SK-N-MC (cell line): ENCODE measurements around the gene UST.
"Not testable (repeated sequence)": the region's sequence is repeated elsewhere in the genome, so short reads cannot be mapped to it uniquely, and the experiment has no call there.

ENCODE experiments used
- DNase-seq: peaks from one replicate; pipeline ENCODE4 v3.0.0-alpha.2; 2011; ENCODE audit warnings: low read depth, low spot score
- H3K27ac ChIP-seq: fragments of 200-600 bp; sonication (generic); 2 replicates; pipeline ENCODE4 v1.5.1; 2016; ENCODE audit warnings: mixed run types
- H3K36me3 ChIP-seq: fragments of 200-600 bp; sonication (generic); 2 replicates; pipeline ENCODE4 v1.6.1; 2017; ENCODE audit warnings: antibody characterized with exemption, low read length, mixed read lengths; ENCODE audit not compliant: insufficient read depth
- H3K4me3 ChIP-seq: fragments of 200-600 bp; sonication (generic); 2 replicates; pipeline ENCODE4 v1.5.1; 2016
- H3K9ac ChIP-seq: fragments of 200-600 bp; sonication (generic); 2 replicates; pipeline ENCODE4 v1.8.0; 2017; ENCODE audit warnings: mixed run types, mixed read lengths; ENCODE audit not compliant: insufficient read length
- H3K9me3 ChIP-seq: fragments of 200-600 bp; sonication (generic); 2 replicates; pipeline ENCODE4 v1.6.1; 2017; ENCODE audit warnings: low read depth, mild to moderate bottlenecking, antibody characterized with exemption, low read length, moderate library complexity, mixed read lengths
- EZH2 ChIP-seq: fragments of 200-600 bp; sonication (generic); IDR thresholded peaks from one replicate; pipeline ENCODE4 v1.6.1; 2017; ENCODE audit warnings: antibody characterized with exemption
- FOXP2 ChIP-seq: optimal IDR thresholded peaks from 2 replicates; pipeline ENCODE3; 2011; ENCODE audit warnings: mild to moderate bottlenecking, moderate library complexity; ENCODE audit not compliant: insufficient read depth; ENCODE audit errors: extremely low read length, control extremely low read depth
- POLR2AphosphoS5 ChIP-seq: IDR thresholded peaks from 2 replicates; pipeline ENCODE4 v1.6.1; 2012; ENCODE audit warnings: mild to moderate bottlenecking, low read depth, low read length, borderline replicate concordance

The UST gene

DNA sequence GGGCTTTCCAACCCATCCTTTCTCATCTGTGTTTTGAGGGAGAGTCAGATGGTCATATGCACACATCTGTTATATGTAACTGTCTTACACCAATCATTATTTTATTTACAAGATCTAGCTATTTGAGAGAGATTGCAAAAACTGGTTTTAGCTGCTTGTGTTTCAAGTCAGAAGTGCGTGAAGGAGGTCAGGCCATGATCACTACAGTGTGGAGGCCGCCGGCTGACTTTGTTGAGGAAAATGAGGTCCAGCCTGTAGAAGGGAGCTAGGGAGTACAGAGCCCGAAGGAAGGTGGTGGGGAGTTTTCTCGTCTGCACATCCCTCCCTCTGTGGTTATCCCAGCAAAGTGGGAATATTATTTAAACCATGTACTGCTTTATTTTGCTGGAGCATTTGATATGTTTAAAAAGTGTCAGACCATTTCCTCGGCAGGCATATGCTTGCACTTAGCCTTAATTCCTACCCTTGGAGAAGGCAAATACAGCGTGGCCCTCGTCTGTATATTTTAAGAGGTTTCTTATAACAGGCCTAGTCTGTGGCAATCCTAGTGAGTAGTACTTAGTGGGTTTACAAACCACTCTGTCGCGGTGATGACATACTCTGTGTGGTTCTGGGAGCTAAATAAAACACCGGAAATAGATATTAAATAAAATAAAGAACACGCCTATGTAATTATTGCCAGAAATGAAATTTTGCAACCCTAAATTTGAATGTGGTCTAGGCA is 95.6 kb downstream of the UST start:
- Histone ChIP-seq H3K9me3 (no peaks in the 10 kb centered on the region), H3K4me3 (no peak overlapping the region), H3K27ac (no peak overlapping the region), H3K9ac (no peak overlapping the region), H3K36me3 (no peaks in the 10 kb centered on the region)
- peak; percentile 42 for DNase-seq
- no peak for TF ChIP-seq FOXP2
- TF ChIP-seq POLR2AphosphoS5, result no peak
- no peak for TF ChIP-seq EZH2

- no peak overlapping the region for H3K9ac ChIP-seq
- no peak overlapping the region for H3K4me3 ChIP-seq
- H3K27ac ChIP-seq, result no peak overlapping the region
- TF ChIP-seq EZH2 (no peak), POLR2AphosphoS5 (no peak), FOXP2 (no peak)
- DNase-seq, result no peak
- no peaks in the 10 kb centered on the region for H3K9me3 ChIP-seq
- H3K36me3 ChIP-seq, result no peaks in the 10 kb centered on the region
These were observed 98.6 kb downstream of the UST start for GRCh38 chr6:148845464-148845863.

DNA sequence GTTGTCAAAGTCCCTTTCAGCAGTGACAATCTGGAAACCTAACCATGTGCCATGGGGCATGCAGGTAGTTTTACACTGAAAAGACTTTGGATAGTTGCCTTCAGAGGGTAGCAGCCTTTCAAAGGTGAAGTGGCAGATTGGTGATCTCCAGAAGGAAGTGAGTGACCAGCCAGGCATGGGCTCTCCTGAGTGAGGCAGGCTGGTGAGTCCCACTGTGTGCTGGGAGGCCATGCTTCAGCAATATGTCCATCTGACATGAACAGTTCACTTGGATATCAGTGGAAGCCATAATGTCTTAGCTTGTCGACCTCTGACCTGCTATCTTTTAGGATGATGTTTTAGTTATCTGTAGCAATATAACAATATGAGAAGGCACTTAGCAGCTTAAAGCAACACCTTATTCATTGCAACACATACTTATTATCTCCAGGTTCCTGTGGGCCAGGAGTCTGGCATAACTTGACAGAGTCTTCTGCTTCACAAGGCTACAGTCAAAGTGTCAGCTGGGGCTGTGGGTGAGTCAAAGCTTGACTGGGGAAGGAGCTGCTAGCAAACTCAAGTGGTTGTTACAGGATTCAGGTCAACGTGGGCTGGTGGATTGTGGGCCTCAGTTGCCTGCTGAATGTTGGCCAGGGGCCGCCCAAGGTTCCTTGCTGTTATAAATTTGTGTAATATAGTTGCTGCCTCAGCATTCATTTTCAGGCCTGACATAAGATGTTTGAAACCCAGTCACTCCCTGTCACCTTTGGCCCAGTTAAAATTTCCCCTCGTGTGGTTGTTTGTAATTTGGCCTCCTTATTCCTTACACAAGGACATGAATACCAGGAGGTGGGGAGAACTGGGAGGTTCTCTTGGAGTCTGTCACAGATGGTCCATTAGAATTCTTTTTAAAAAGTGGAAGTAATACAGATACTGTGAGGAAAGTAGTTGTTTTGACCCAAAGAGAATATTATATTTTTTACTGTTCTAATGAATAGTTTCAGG is 100.2 kb downstream of the UST start:
- no peak overlapping the region for H3K9ac ChIP-seq
- H3K36me3 ChIP-seq, result no peaks in the 10 kb centered on the region
- H3K9me3 ChIP-seq, result no peaks in the 10 kb centered on the region
- no peak overlapping the region for H3K4me3 ChIP-seq
- no peak overlapping the region for H3K27ac ChIP-seq
- TF ChIP-seq POLR2AphosphoS5 (no peak), EZH2 (no peak), FOXP2 (no peak)
- no peak for DNase-seq

GRCh38 chr6:148848915-148849314 is 102.1 kb downstream of the UST start:
- Histone ChIP-seq H3K27ac (no peak overlapping the region), H3K9me3 (no peaks in the 10 kb centered on the region), H3K36me3 (no peaks in the 10 kb centered on the region), H3K9ac (no peak overlapping the region), H3K4me3 (no peak overlapping the region)
- no peak for DNase-seq
- no peak for TF ChIP-seq EZH2
- TF ChIP-seq FOXP2, result no peak
- no peak for TF ChIP-seq POLR2AphosphoS5

DNA sequence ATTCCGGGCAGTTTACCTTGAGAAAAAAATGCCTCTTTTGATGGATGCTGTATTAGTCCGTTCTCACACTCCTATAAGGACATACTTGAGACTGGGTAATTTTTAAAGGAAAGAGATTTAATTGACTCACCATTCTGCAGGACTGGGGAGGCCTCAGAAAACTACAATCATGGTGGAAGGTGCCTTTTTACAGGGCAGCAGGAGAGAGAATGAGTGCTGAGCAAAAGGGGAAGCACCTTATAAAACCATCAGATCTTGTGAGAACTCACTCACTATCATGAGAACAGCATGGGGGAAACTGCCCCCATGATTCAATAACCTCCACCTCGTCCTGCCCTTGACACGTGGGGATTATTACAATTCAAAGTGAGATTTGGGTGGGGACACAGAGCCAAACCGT is 102.6 kb downstream of the UST start:
- H3K36me3 ChIP-seq, DNase-seq, H3K9me3 ChIP-seq, H3K4me3 ChIP-seq, H3K27ac ChIP-seq, H3K9ac ChIP-seq: not testable (repeated sequence)

- no peak for DNase-seq
These were observed 104.1 kb downstream of the UST start for GRCh38 chr6:148850964-148851363.

DNA sequence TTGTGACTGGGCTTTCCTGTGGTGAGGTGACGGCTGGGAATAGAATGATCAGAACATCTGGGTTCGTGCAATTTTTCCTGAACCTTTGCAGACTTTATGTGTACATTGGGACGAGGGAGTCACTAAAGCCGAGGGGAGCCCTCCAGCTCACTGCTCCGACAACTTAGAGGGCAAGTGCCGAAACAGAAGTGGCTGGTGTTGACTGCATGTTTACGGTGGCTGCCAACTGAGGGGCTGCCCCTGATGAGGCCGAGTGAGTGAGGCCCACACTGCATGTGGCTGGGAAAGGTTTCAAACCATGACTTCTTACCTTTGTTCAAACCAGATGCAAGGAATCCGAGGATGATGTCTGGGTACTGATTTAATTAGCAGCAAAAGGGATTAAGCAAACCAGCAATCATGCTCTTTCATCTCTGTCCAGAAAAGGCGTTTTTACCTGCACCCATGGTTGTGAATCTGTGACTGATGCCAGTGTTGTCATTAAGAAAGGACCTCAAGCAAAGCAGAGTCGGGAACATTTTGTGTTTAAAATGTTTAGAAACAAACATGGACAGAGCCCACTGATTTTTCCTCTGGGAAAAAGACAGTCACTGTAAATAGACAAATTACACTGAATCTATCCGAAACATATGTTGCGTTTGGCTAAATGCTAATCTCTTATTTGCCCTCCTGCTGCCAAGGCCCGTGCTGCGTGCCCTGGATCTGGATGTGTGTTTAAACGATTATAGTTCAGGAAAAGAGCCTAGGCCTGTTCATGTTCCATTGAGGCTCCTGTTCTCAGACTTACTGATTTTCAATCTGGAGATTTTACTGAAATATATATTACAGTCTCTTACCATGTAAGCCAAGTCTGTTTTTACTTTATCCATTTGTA is 105.1 kb downstream of the UST start:
- no peaks in the 10 kb centered on the region for H3K36me3 ChIP-seq
- H3K9me3 ChIP-seq, result no peaks in the 10 kb centered on the region
- TF ChIP-seq POLR2AphosphoS5, result no peak
- no peak for TF ChIP-seq FOXP2
- no peak for TF ChIP-seq EZH2
- H3K4me3 ChIP-seq, result no peak overlapping the region
- no peak overlapping the region for H3K9ac ChIP-seq
- no peak for DNase-seq
- H3K27ac ChIP-seq, result no peak overlapping the region

More at GRCh38 chr6:148850964-148851363, 104.1 kb downstream of the UST start:
- Histone ChIP-seq H3K9me3 (no peaks in the 10 kb centered on the region), H3K9ac (no peak overlapping the region), H3K27ac (no peak overlapping the region), H3K36me3 (no peaks in the 10 kb centered on the region), H3K4me3 (no peak overlapping the region)
- TF ChIP-seq FOXP2 (no peak), POLR2AphosphoS5 (no peak), EZH2 (no peak)

- Histone ChIP-seq H3K9me3 (no peaks in the 10 kb centered on the region), H3K27ac (no peak overlapping the region), H3K36me3 (no peaks in the 10 kb centered on the region), H3K9ac (no peak overlapping the region), H3K4me3 (no peak overlapping the region)
- no peak for DNase-seq
- no peak for TF ChIP-seq POLR2AphosphoS5
These were observed 105.9 kb downstream of the UST start for GRCh38 chr6:148852688-148853087.

GRCh38 chr6:148853113-148853512 is 106.3 kb downstream of the UST start:
- not testable (repeated sequence) for H3K9ac ChIP-seq, H3K9me3 ChIP-seq, H3K27ac ChIP-seq, DNase-seq, H3K36me3 ChIP-seq, H3K4me3 ChIP-seq
